ENCODE results near the gene DLG2.

The DLG2 gene

GRCh38 chr11:84003181-84003580 is 1624.0 kb downstream of the DLG2 start:
- Histone ChIP-seq H3K9me3 (ENCODE audit: control insufficient read depth, insufficient read depth, low read length) (peaks cover 13% of the 10 kb centered on the region; the same call in 1 of the 2 replicates), H3K79me2 (ENCODE audit: control insufficient read depth, low read length) (no peaks in the 10 kb centered on the region), H3K9me2 (replicated peaks; ENCODE audit: control insufficient read depth, low read length) (no peaks in the 10 kb centered on the region), H3K27ac (ENCODE audit: low read depth, low read length) (no peak overlapping the region), H3K36me3 (ENCODE audit: control insufficient read depth, low read length) (no peaks in the 10 kb centered on the region), H3K27me3 (ENCODE audit: control insufficient read depth, low read length) (no peaks in the 10 kb centered on the region), H4K20me1 (ENCODE audit: control insufficient read depth, insufficient read depth, low read depth, low read length) (no peaks in the 10 kb centered on the region), H3K4me3 (ENCODE audit: low read length) (no peak overlapping the region), H3K4me1 (ENCODE audit: control insufficient read depth, low read length) (no peaks in the 10 kb centered on the region), H3F3A (ENCODE audit: control insufficient read depth, insufficient read depth) (no peaks in the 10 kb centered on the region), H3K4me2 (ENCODE audit: low read length) (no peak overlapping the region)
- TF ChIP-seq CTCF (IDR thresholded peaks at IDR 0.05; ENCODE audit: low read depth, low read length, poor library complexity, severe bottlenecking) (no peak), EZH2phosphoT487 (IDR thresholded peaks at IDR 0.05; ENCODE audit: borderline replicate concordance, low read length) (no peak)

GRCh38 chr11:83998921-83999320 is 1628.2 kb downstream of the DLG2 start:
- TF ChIP-seq EZH2phosphoT487 (IDR thresholded peaks at IDR 0.05; ENCODE audit: borderline replicate concordance, low read length) (no peak), CTCF (IDR thresholded peaks at IDR 0.05; ENCODE audit: low read depth, low read length, poor library complexity, severe bottlenecking) (no peak)
- no peaks in the 10 kb centered on the region for H3K36me3 ChIP-seq (ENCODE audit: control insufficient read depth, low read length)
- H3K4me3 ChIP-seq (ENCODE audit: low read length): no peak overlapping the region
- H3K79me2 ChIP-seq (ENCODE audit: control insufficient read depth, low read length): no peaks in the 10 kb centered on the region
- no peaks in the 10 kb centered on the region for H4K20me1 ChIP-seq (ENCODE audit: control insufficient read depth, insufficient read depth, low read depth, low read length)
- H3K4me2 ChIP-seq (ENCODE audit: low read length): no peak overlapping the region
- no peak overlapping the region for H3K27ac ChIP-seq (ENCODE audit: low read depth, low read length)
- H3K9me2 ChIP-seq (replicated peaks; ENCODE audit: control insufficient read depth, low read length): no peaks in the 10 kb centered on the region
- no peaks in the 10 kb centered on the region for H3K27me3 ChIP-seq (ENCODE audit: control insufficient read depth, low read length)
- peaks cover 13% of the 10 kb centered on the region; the same call in 1 of the 2 replicates for H3K9me3 ChIP-seq (ENCODE audit: control insufficient read depth, insufficient read depth, low read length)
- no peaks in the 10 kb centered on the region for H3F3A ChIP-seq (ENCODE audit: control insufficient read depth, insufficient read depth)
- H3K4me1 ChIP-seq (ENCODE audit: control insufficient read depth, low read length): no peaks in the 10 kb centered on the region

GRCh38 chr11:83990160-83990733 is 1636.9 kb downstream of the DLG2 start:
- H3K27me3 ChIP-seq (ENCODE audit: control insufficient read depth, low read length): no peaks in the 10 kb centered on the region
- TF ChIP-seq EZH2phosphoT487 (IDR thresholded peaks at IDR 0.05; ENCODE audit: borderline replicate concordance, low read length): no peak
- no peak for TF ChIP-seq CTCF (IDR thresholded peaks at IDR 0.05; ENCODE audit: low read depth, low read length, poor library complexity, severe bottlenecking)

More at GRCh38 chr11:83990160-83990733, 1636.9 kb downstream of the DLG2 start:
- no peaks in the 10 kb centered on the region for H3K79me2 ChIP-seq (ENCODE audit: control insufficient read depth, low read length)
- no peaks in the 10 kb centered on the region for H4K20me1 ChIP-seq (ENCODE audit: control insufficient read depth, insufficient read depth, low read depth, low read length)
- no peaks in the 10 kb centered on the region for H3F3A ChIP-seq (ENCODE audit: control insufficient read depth, insufficient read depth)
- no peak overlapping the region for H3K4me3 ChIP-seq (ENCODE audit: low read length)
- H3K27ac ChIP-seq (ENCODE audit: low read depth, low read length): no peak overlapping the region
- H3K36me3 ChIP-seq (ENCODE audit: control insufficient read depth, low read length): no peaks in the 10 kb centered on the region
- H3K4me1 ChIP-seq (ENCODE audit: control insufficient read depth, low read length): no peaks in the 10 kb centered on the region
- no peaks in the 10 kb centered on the region for H3K9me2 ChIP-seq (replicated peaks; ENCODE audit: control insufficient read depth, low read length)
- H3K9me3 ChIP-seq (ENCODE audit: control insufficient read depth, insufficient read depth, low read length): no peaks in the 10 kb centered on the region
- no peak overlapping the region for H3K4me2 ChIP-seq (ENCODE audit: low read length)

All from DOHH2 (cell line).